K562 (cell line): Measurements from ENCODE around the gene LSM12. TPM values are rescaled to one million over a fixed set of nuclear protein-coding genes. Genes with fewer than 3 reads are reported as not detected.
A peak's percentile ranks its signal among the peaks of the same experiment; 100 is the strongest.

Experiments used
- CAMTA2 ChIP-seq: fragments of 250-450 bp; sonication (Bioruptor Pico); conservative IDR thresholded peaks from 2 replicates; pipeline ENCODE4 v1.5.1; 2022
- CHD1 ChIP-seq: fragments of 200-600 bp; sonication (generic); IDR thresholded peaks from one replicate; pipeline ENCODE4 v1.6.1; 2012; ENCODE audit warnings: mild to moderate bottlenecking, moderate library complexity, low read length, inconsistent platforms
- CSDE1 ChIP-seq, 2 experiments: fragments of 450-650 bp; IDR thresholded peaks; 2 replicates each; pipeline ENCODE4 v1.6.1; 2016; ENCODE audit warnings: mild to moderate bottlenecking in 1 of 2
- FOXP4 ChIP-seq: sonication (generic); formaldehyde crosslinking; IDR thresholded peaks from 2 replicates; pipeline ENCODE4 v1.8.0; 2022; ENCODE audit warnings: mild to moderate bottlenecking, missing genetic modification reagents, borderline replicate concordance
- GATAD2A ChIP-seq: fragments of 450-650 bp; IDR thresholded peaks from 2 replicates; pipeline ENCODE4 v1.6.1; 2017
- KLF16 ChIP-seq: IDR thresholded peaks from 2 replicates; pipeline ENCODE4 v1.6.1; 2016; ENCODE audit warnings: antibody characterized with exemption
- MAX ChIP-seq: sonication (generic); formaldehyde crosslinking; IDR thresholded peaks from 2 replicates; pipeline ENCODE4 v1.9.0; 2022; ENCODE audit warnings: mild to moderate bottlenecking, missing genetic modification reagents
- MNT ChIP-seq, 2 experiments: fragments of 450-650 bp; conservative IDR thresholded peaks; 2 replicates each; pipeline ENCODE4 v1.6.1; 2017; ENCODE audit warnings: mild to moderate bottlenecking in 2 of 2, moderate library complexity in 2 of 2
- NCOA4 ChIP-seq: fragments of 450-650 bp; IDR thresholded peaks from 2 replicates; pipeline ENCODE4 v1.6.1; 2018; ENCODE audit warnings: mild to moderate bottlenecking; ENCODE audit not compliant: partially characterized antibody
- NELFE ChIP-seq: IDR thresholded peaks from 2 replicates; pipeline ENCODE4 v1.6.1; 2011; ENCODE audit warnings: mild to moderate bottlenecking; ENCODE audit not compliant: insufficient read depth, insufficient read length
- NEUROD1 ChIP-seq: fragments of 150-350 bp; IDR thresholded peaks from 2 replicates; pipeline ENCODE4 v1.6.1; 2014; ENCODE audit warnings: borderline replicate concordance, low read length, low read depth; ENCODE audit not compliant: partially characterized antibody
- OTX1 ChIP-seq: fragments of 450-650 bp; formaldehyde crosslinking; IDR thresholded peaks from 2 replicates; pipeline ENCODE4 v1.4.0; 2022; ENCODE audit warnings: mild to moderate bottlenecking
- PCBP1 ChIP-seq: fragments of 200-400 bp; formaldehyde crosslinking; IDR thresholded peaks from 2 replicates; pipeline ENCODE4 v1.6.1; 2018; ENCODE audit warnings: mild to moderate bottlenecking, low read depth, low read length; ENCODE audit not compliant: poor library complexity, severe bottlenecking
- PHB2 ChIP-seq: fragments of 450-650 bp; IDR thresholded peaks from 2 replicates; pipeline ENCODE4 v1.6.1; 2017; ENCODE audit warnings: low read depth
- PHF8 ChIP-seq: fragments of 200-600 bp; sonication (generic); IDR thresholded peaks from 2 replicates; pipeline ENCODE4 v1.6.1; 2012; ENCODE audit warnings: mixed run types, mild to moderate bottlenecking, inconsistent platforms, low read length, moderate library complexity, borderline replicate concordance
- POLR2H ChIP-seq: IDR thresholded peaks from 2 replicates; pipeline ENCODE4 v1.6.1; 2016; ENCODE audit warnings: missing genetic modification characterization, low read depth, mild to moderate bottlenecking, control low read depth, missing compliant biosample characterization, moderate library complexity
- POLR3A ChIP-seq: IDR thresholded peaks from 2 replicates; pipeline ENCODE4 v1.6.1; 2011; ENCODE audit warnings: borderline replicate concordance, mild to moderate bottlenecking, moderate library complexity; ENCODE audit not compliant: insufficient read length, insufficient read depth; ENCODE audit errors: extremely low read depth
- PTRF ChIP-seq: fragments of 450-650 bp; IDR thresholded peaks from 2 replicates; pipeline ENCODE4 v1.6.1; 2016; ENCODE audit warnings: mild to moderate bottlenecking, missing genetic modification characterization, missing compliant biosample characterization
- SMAD2 ChIP-seq: fragments of 150-350 bp; IDR thresholded peaks from 2 replicates; pipeline ENCODE4 v1.6.1; 2014; ENCODE audit warnings: low read depth, mild to moderate bottlenecking, low read length
- SRSF7 ChIP-seq: fragments of 200-400 bp; formaldehyde crosslinking; optimal IDR thresholded peaks from 2 replicates; pipeline ENCODE3; 2017; ENCODE audit warnings: mild to moderate bottlenecking, low read depth, low read length
- TFAM ChIP-seq: fragments of 250-450 bp; sonication (Bioruptor Pico); conservative IDR thresholded peaks from 2 replicates; pipeline ENCODE4 v1.5.0; 2021; ENCODE audit warnings: mild to moderate bottlenecking, moderate library complexity
- polyA plus RNA-seq, 8 experiments: library from polyadenylated mRNA; depleted of rRNA in 4 of 8; stranded (reverse) in 5 of 8; unstranded in 3 of 8; fragments of >200 nt; fragmentation: Nextera tagmentation in 2 of 8; fragmentation: Illumina TruSeq in 1 of 8; extraction: Ambion mirVana in 2 of 8; extraction: Trizol in 1 of 8; gene quantifications; 2 replicates each; pipeline versions ENCODE4 v1.2.1 to v1.2.3, GENCODE V29; 2011 to 2014; ENCODE audit warnings: inconsistent platforms in 1 of 8, missing spikeins in 1 of 8
- total RNA-seq, 7 experiments: library from RNA; depleted of rRNA in 6 of 7; stranded (reverse); fragments of >200 nt in 6 of 7; fragmentation: Illumina TruSeq in 2 of 7; extraction: Trizol in 2 of 7; gene quantifications; 2 replicates each; pipeline versions ENCODE4 v1.2.1 to v1.2.3, GENCODE V29; 2011 to 2021; ENCODE audit warnings: low replicate concordance in 1 of 7
- TF ChIP-seq, protein P1 (sequence below): fragments of 450-650 bp; IDR thresholded peaks from 2 replicates; pipeline ENCODE4 v1.6.1; 2018; ENCODE audit not compliant: partially characterized antibody

LSM12 gene
- total and polyA plus RNA-seq, 9 of the 15 experiments (the other 6 are each of a cell fraction or from before 2014, with no cell fraction given): 53.0 to 258 (median 89.3) TPM

DNA sequence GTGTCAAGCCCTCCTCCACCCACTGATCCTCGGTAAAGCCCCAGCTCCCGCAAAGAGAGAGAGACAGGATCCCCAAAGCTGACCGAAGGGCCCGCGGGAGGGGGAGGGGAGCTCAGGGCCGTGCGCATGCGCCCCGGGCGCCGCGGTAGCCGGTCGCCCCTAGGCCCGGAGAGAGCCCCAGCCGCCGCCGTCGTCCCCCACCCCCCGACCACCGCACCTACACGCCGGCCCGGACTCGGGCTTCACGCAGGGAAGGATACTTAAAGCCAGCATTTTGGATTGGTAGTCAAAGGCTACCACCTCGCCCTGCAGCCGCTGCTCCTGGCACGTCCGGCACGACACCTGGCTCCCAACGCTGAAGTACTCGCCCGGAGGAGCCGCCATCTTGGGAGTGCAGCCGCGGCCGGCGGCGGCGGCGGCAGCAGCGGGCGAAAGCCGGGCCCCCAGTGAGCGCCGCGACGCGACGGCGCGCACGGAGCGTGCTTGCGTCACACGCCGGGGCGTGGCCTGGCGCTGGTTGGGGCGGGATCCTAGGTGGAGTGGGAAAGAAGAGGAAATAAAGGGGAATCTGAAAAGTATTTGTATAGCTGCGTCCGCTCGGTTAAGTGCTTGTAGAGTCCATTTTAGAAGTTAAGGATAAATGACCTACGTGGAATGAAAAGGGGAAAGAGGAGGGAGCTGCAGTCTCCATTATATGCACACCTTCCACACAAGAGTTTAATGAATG is at the start of gene LSM12 (continued):
- TF ChIP-seq PHB2 (no peak), PCBP1 (no peak), NELFE (no peak), CSDE1 (IDR thresholded peaks at IDR 0.05) (no peak), PHF8 (peak; percentile 73; the same call in 1 of the 2 replicates), SRSF7 (no peak), NEUROD1 (no peak), CAMTA2 (no peak), OTX1 (CRISPR knock-in tag) (no peak), FOXP4 (CRISPR knock-in tag) (no peak), PTRF (tag) (no peak), POLR3A (no peak), MNT (conservative IDR thresholded peaks at IDR 0.05) (no peak; a peak in 1 of 4 replicates), SMAD2 (no peak), CHD1 (peak; percentile 82), MAX (no peak), NCOA4 (no peak), GATAD2A (no peak), TFAM (no peak), POLR2H (tag) (peak; percentile 87), KLF16 (no peak)
- TF ChIP-seq, protein P1, sequence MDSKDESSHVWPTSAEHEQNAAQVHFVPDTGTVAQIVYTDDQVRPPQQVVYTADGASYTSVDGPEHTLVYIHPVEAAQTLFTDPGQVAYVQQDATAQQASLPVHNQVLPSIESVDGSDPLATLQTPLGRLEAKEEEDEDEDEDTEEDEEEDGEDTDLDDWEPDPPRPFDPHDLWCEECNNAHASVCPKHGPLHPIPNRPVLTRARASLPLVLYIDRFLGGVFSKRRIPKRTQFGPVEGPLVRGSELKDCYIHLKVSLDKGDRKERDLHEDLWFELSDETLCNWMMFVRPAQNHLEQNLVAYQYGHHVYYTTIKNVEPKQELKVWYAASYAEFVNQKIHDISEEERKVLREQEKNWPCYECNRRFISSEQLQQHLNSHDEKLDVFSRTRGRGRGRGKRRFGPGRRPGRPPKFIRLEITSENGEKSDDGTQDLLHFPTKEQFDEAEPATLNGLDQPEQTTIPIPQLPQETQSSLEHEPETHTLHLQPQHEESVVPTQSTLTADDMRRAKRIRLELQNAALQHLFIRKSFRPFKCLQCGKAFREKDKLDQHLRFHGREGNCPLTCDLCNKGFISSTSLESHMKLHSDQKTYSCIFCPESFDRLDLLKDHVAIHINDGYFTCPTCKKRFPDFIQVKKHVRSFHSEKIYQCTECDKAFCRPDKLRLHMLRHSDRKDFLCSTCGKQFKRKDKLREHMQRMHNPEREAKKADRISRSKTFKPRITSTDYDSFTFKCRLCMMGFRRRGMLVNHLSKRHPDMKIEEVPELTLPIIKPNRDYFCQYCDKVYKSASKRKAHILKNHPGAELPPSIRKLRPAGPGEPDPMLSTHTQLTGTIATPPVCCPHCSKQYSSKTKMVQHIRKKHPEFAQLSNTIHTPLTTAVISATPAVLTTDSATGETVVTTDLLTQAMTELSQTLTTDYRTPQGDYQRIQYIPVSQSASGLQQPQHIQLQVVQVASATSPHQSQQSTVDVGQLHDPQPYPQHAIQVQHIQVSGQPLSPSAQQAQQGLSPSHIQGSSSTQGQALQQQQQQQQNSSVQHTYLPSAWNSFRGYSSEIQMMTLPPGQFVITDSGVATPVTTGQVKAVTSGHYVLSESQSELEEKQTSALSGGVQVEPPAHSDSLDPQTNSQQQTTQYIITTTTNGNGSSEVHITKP: peak; percentile 72
